ENCODE results near the gene CECR2.

CECR2 gene

DNA sequence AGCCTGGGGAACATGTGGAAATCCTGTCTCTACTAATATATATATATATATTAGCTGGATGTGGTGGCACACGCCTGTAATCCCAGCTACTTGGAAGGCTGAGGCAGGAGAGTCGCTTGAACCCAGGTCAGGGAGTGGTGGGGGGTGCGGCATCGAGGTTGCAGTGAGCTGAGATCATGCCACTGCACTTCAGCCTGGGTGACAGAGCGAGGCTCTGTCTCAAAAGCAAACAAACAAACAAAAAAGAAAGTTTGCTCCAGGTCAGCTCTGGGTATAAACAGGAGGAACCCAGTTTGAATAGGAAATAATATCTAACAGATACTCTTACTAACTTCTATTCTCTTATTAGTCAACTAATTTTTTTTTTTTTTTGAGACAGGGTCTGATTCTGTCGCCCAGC lies 34.3 kb upstream of the CECR2 start:
- no peaks in the 10 kb centered on the region for H3K9me2 ChIP-seq (ENCODE audit: low read depth, low read length)
- no peak overlapping the region for H3K4me2 ChIP-seq (ENCODE audit: low read length)
- H3K4me3 ChIP-seq (ENCODE audit: low read depth, low read length, poor library complexity, severe bottlenecking) = no peak overlapping the region
- no peaks in the 10 kb centered on the region for H4K20me1 ChIP-seq (ENCODE audit: insufficient read depth, low read length)
- no peak overlapping the region for H2AFZ ChIP-seq (ENCODE audit: low read length)
- H3K9ac ChIP-seq (ENCODE audit: low read length) = no peak overlapping the region
- H3K4me1 ChIP-seq (ENCODE audit: insufficient read depth, low read length, severe bottlenecking) = no peaks in the 10 kb centered on the region
- no peaks in the 10 kb centered on the region for H3F3A ChIP-seq (ENCODE audit: insufficient read depth, low read length)
- H3K79me2 ChIP-seq (ENCODE audit: insufficient read depth, low read length) = no peaks in the 10 kb centered on the region
- TF ChIP-seq CTCF (IDR thresholded peaks at IDR 0.05; ENCODE audit: low read length) (no peak), EZH2 (IDR thresholded peaks at IDR 0.05; ENCODE audit: borderline replicate concordance, low read length) (no peak)
- H3K9me3 ChIP-seq (ENCODE audit: low read length) = no peaks in the 10 kb centered on the region
- no peak overlapping the region for H3K27ac ChIP-seq (ENCODE audit: low read depth, low read length, poor library complexity, severe bottlenecking)
- no peaks in the 10 kb centered on the region; the same call in 1 of the 2 replicates for H3K36me3 ChIP-seq (ENCODE audit: insufficient read depth, low read length)
- no peaks in the 10 kb centered on the region for H3K27me3 ChIP-seq (ENCODE audit: insufficient read depth, low read length)

- Histone ChIP-seq H3K9me2 (ENCODE audit: low read depth, low read length) (no peaks in the 10 kb centered on the region), H3K36me3 (ENCODE audit: insufficient read depth, low read length) (no peaks in the 10 kb centered on the region; the same call in 1 of the 2 replicates), H3K4me3 (ENCODE audit: low read depth, low read length, poor library complexity, severe bottlenecking) (no peak overlapping the region), H3K4me2 (ENCODE audit: low read length) (no peak overlapping the region), H3K27me3 (ENCODE audit: insufficient read depth, low read length) (no peaks in the 10 kb centered on the region), H3K79me2 (ENCODE audit: insufficient read depth, low read length) (no peaks in the 10 kb centered on the region), H3F3A (ENCODE audit: insufficient read depth, low read length) (no peaks in the 10 kb centered on the region), H2AFZ (ENCODE audit: low read length) (no peak overlapping the region), H3K9me3 (ENCODE audit: low read length) (no peaks in the 10 kb centered on the region), H4K20me1 (ENCODE audit: insufficient read depth, low read length) (no peaks in the 10 kb centered on the region), H3K4me1 (ENCODE audit: insufficient read depth, low read length, severe bottlenecking) (no peaks in the 10 kb centered on the region), H3K27ac (ENCODE audit: low read depth, low read length, poor library complexity, severe bottlenecking) (no peak overlapping the region), H3K9ac (ENCODE audit: low read length) (no peak overlapping the region)
- TF ChIP-seq CTCF (IDR thresholded peaks at IDR 0.05; ENCODE audit: low read length) (no peak), EZH2 (IDR thresholded peaks at IDR 0.05; ENCODE audit: borderline replicate concordance, low read length) (no peak)
These were observed 33.2 kb upstream of the CECR2 start for GRCh38 chr22:17336061-17336460.

DNA sequence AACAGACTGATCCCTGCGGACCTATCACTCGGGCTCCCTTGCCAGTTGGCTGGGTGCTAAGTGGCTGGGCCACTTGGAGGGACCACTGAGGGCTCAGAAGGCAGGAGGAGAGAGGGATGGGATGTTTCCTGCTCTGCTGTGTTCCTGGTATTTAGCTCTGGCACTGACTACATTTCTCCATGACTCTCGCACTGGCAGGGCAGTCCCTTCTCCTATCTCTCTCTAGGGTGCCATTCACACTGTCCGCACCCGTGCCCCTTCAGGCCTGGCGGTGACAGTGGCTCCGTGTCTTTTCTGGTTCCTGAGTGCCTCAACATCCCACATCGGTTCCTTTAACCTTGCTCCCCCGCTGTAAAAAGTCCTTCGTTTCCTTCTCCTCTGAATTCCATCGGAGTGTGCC lies 31.6 kb upstream of the CECR2 start:
- Histone ChIP-seq H3K4me1 (ENCODE audit: insufficient read depth, low read length, severe bottlenecking) (no peaks in the 10 kb centered on the region), H3K9me3 (ENCODE audit: low read length) (no peaks in the 10 kb centered on the region), H3K4me3 (ENCODE audit: low read depth, low read length, poor library complexity, severe bottlenecking) (no peak overlapping the region), H3K36me3 (ENCODE audit: insufficient read depth, low read length) (no peaks in the 10 kb centered on the region), H3K27me3 (ENCODE audit: insufficient read depth, low read length) (no peaks in the 10 kb centered on the region), H3K27ac (ENCODE audit: low read depth, low read length, poor library complexity, severe bottlenecking) (no peak overlapping the region), H3F3A (ENCODE audit: insufficient read depth, low read length) (no peaks in the 10 kb centered on the region), H3K79me2 (ENCODE audit: insufficient read depth, low read length) (no peaks in the 10 kb centered on the region), H2AFZ (ENCODE audit: low read length) (no peak overlapping the region), H4K20me1 (ENCODE audit: insufficient read depth, low read length) (no peaks in the 10 kb centered on the region), H3K9ac (ENCODE audit: low read length) (no peak overlapping the region), H3K9me2 (ENCODE audit: low read depth, low read length) (no peaks in the 10 kb centered on the region), H3K4me2 (ENCODE audit: low read length) (no peak overlapping the region)
- TF ChIP-seq EZH2 (IDR thresholded peaks at IDR 0.05; ENCODE audit: borderline replicate concordance, low read length) (no peak), CTCF (IDR thresholded peaks at IDR 0.05; ENCODE audit: low read length) (no peak)
